ENCODE results near the gene KDM4B. TPM values are rescaled to one million over a fixed set of nuclear protein-coding genes. Genes with fewer than 3 reads are reported as not detected.

KDM4B gene
- polyA plus RNA-seq, 3 donors = 6.4 to 22.7 (median 12.7) TPM

- Histone ChIP-seq H4K20me1 (ENCODE audit: insufficient read depth, low read length) (peaks cover 78% of the 10 kb centered on the region), H3K9ac (ENCODE audit: insufficient read depth, low read length, poor library complexity, severe bottlenecking) (no peak overlapping the region), H3K4me1 (ENCODE audit: control insufficient read depth in 1 of 2, insufficient read depth in 2 of 2, low read length in 2 of 2) (no peaks in the 10 kb centered on the region), H3K4me3 (replicated peaks in 1 of 3; ENCODE audit: low read depth in 2 of 3, low read length in 3 of 3) (no peak overlapping the region), H2AFZ (ENCODE audit: insufficient read depth, low read depth, low read length, poor library complexity, severe bottlenecking) (no peak overlapping the region), H3K79me2 (ENCODE audit: insufficient read depth, low read length) (no peaks in the 10 kb centered on the region), H3K4me2 (replicated peaks; ENCODE audit: extremely low read depth, low read length, poor library complexity, severe bottlenecking) (no peak overlapping the region), H3K9me3 (replicated peaks in 1 of 2; ENCODE audit: control insufficient read depth in 1 of 2, insufficient read depth in 1 of 2, low read length in 2 of 2) (peaks cover 13 to 29% of the 10 kb centered on the region in 2 donors), H3K27me3 (ENCODE audit: control insufficient read depth in 2 of 2, insufficient read depth in 2 of 2, low read length in 2 of 2) (no peaks in the 10 kb centered on the region), H3K27ac (ENCODE audit: low read depth in 1 of 2, low read length in 2 of 2) (no peak overlapping the region), H3K36me3 (replicated peaks in 1 of 2; ENCODE audit: control insufficient read depth in 1 of 2, insufficient read depth in 2 of 2, low read length in 2 of 2) (peaks cover 13 to 48% of the 10 kb centered on the region in 2 donors)
- no peaks in the 10 kb centered on the region for H3K4me1 Mint-ChIP-seq
- 96% methylated on average over 26 of the region's 31 CpGs for WGBS (ENCODE audit: insufficient coverage)
- H3K27ac Mint-ChIP-seq = peak overlapping the region in 1 of 7 donors; percentile 58
- peaks cover 40 to 63% of the 10 kb centered on the region in 2 donors for H3K36me3 Mint-ChIP-seq
- peaks cover 19 to 29% (median 24%) of the 10 kb centered on the region in 7 donors for H3K9me3 Mint-ChIP-seq
- H3K4me3 Mint-ChIP-seq = no peak overlapping the region
- H3K27me3 Mint-ChIP-seq (ENCODE audit: low read depth in 3 of 3) = no peaks in the 10 kb centered on the region
- TF ChIP-seq CTCF (IDR thresholded peaks at IDR 0.05) = no peak
- intact Hi-C loops (cut with micrococcal nuclease) = no loop called here
- no peak for DNase-seq
Observed at GRCh38 chr19:5093297-5093928, 124.5 kb downstream of the KDM4B start.

GRCh38 chr19:5093948-5094718, 125.2 kb downstream of the KDM4B start:
- no peak overlapping the region for H3K4me3 Mint-ChIP-seq

More at GRCh38 chr19:5093948-5094718, 125.2 kb downstream of the KDM4B start:
- Mint-ChIP-seq H3K4me1 (no peaks in the 10 kb centered on the region), H3K36me3 (peaks cover 41 to 64% of the 10 kb centered on the region in 2 donors), H3K9me3 (peaks cover 26 to 37% (median 31%) of the 10 kb centered on the region in 7 donors), H3K27ac (peak overlapping the region in 1 of 7 donors; percentile 40), H3K27me3 (ENCODE audit: low read depth in 3 of 3) (no peaks in the 10 kb centered on the region)
- no peak for TF ChIP-seq CTCF (IDR thresholded peaks at IDR 0.05)
- Histone ChIP-seq H3K36me3 (replicated peaks in 1 of 2; ENCODE audit: control insufficient read depth in 1 of 2, insufficient read depth in 2 of 2, low read length in 2 of 2) (peaks cover 8 to 48% of the 10 kb centered on the region in 2 donors), H3K9ac (ENCODE audit: insufficient read depth, low read length, poor library complexity, severe bottlenecking) (no peak overlapping the region), H3K79me2 (ENCODE audit: insufficient read depth, low read length) (no peaks in the 10 kb centered on the region), H3K9me3 (replicated peaks in 1 of 2; ENCODE audit: control insufficient read depth in 1 of 2, insufficient read depth in 1 of 2, low read length in 2 of 2) (peaks cover 20 to 36% of the 10 kb centered on the region in 2 donors), H2AFZ (ENCODE audit: insufficient read depth, low read depth, low read length, poor library complexity, severe bottlenecking) (no peak overlapping the region), H3K4me1 (ENCODE audit: control insufficient read depth in 1 of 2, insufficient read depth in 2 of 2, low read length in 2 of 2) (no peaks in the 10 kb centered on the region), H3K27ac (ENCODE audit: low read depth in 1 of 2, low read length in 2 of 2) (no peak overlapping the region), H3K27me3 (ENCODE audit: control insufficient read depth in 2 of 2, insufficient read depth in 2 of 2, low read length in 2 of 2) (no peaks in the 10 kb centered on the region), H3K4me3 (replicated peaks in 1 of 3; ENCODE audit: low read depth in 2 of 3, low read length in 3 of 3) (no peak overlapping the region), H4K20me1 (ENCODE audit: insufficient read depth, low read length) (peaks cover 71% of the 10 kb centered on the region), H3K4me2 (replicated peaks; ENCODE audit: extremely low read depth, low read length, poor library complexity, severe bottlenecking) (no peak overlapping the region)
- intact Hi-C loops (cut with micrococcal nuclease) = no loop called here
- WGBS (ENCODE audit: insufficient coverage) = 99% methylated on average over 26 of the region's 26 CpGs
- DNase-seq = no peak

All from CD14-positive monocyte (primary cell).